Measurements from ENCODE around the gene GSAP. TPM values are rescaled to one million over a fixed set of nuclear protein-coding genes. Genes with fewer than 3 reads are reported as not detected.
"Not testable (repeated sequence)": the region's sequence is repeated elsewhere in the genome, so short reads cannot be mapped to it uniquely, and the experiment has no call there.

GSAP gene
- total RNA-seq, 8 experiments from 2014 or later, result 0.33 to 18.0 (median 1.7) TPM

DNA sequence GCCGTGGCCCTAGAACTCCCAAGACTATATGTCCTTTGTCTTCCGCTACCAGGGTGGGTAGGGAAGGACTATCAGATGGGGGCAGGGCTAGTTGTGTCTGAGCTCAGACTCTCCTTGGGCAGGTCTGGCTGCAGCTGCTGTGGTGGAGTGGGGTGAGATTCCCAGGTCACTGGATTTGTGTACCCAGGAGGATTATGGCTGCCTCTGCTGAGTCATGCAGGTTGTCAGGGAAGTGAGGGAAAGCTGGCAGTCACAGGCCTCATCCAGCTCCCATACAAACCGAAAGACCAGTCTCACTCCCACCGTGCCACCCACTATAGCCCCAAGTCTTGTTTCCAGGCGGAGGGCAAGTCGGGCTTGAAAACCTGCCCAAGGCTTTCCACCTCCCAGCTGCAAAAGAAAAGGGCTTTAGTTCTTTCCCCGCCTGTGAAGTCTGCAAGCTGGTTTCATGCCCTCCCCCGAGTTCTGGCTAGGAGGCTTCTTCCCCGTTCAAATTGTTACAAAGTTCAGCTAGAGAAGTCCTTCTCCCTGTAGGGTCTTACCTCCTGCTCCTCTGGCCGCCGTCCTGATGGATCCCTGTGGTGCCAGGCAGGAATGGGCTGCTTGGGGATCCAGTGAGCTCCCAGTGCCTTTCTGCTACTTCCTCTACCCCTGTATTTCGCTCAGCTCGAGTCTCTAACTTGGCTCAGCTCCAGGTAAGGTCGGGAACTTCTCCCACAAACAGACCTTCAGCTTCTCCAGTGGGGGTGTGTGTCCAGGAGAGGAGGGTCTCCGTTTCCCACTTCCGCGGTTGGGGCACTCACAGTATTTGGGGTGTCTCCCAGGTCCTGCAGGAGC, 109.7 kb downstream of the GSAP start:
- Histone ChIP-seq H3K27ac (no peak overlapping the region), H3K4me3 (no peak overlapping the region), H3K4me1 (replicated peaks in 1 of 2) (no peaks in the 10 kb centered on the region)
- in situ Hi-C loops (cut with MboI; ENCODE audit: low pct_unique_long_range_greater_than_20kb in 2 of 9, low sequenced_read_pairs in 9 of 9, unreplicated experiment in 9 of 9), result no loop called here
- no peak for ATAC-seq (replicated peaks in 6 of 8)
- 78 to 100% (median 87%) methylated on average over 1 to 12 of the region's 17 CpGs; no CpG with 5 or more reads in 1 of the 10 experiments for whole genome bisulfite sequencing, 10 experiments

DNA sequence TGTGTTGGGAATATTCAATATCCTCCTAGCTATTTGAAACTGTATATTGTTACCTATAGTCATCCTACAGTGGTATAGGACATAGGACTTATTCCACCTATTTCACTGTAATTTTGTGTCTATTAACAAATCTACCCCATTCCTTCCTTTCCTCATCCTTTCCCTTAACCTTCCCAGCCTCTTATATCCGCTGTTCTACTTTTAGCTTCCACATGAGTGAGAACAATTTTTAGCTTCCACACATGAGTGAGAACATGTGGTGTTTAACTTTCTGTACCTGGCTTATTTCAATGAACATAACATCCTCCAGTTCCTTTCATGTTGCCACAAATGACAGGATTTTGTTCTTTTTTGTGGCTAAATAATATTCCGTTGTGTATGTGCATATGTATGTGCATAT, 120.6 kb downstream of the GSAP start:
- 67 to 100% (median 94%) methylated on average over 1 to 2 of the region's 2 CpGs; no CpG with 5 or more reads in 1 of the 10 experiments for WGBS, 10 experiments
- no peak for ATAC-seq (replicated peaks in 6 of 8)
- H3K27ac ChIP-seq, result no peak overlapping the region
- H3K4me1 ChIP-seq (replicated peaks in 1 of 2), result no peaks in the 10 kb centered on the region
- no peak overlapping the region for H3K4me3 ChIP-seq
- in situ Hi-C loops (cut with MboI; ENCODE audit: low pct_unique_long_range_greater_than_20kb in 2 of 9, low sequenced_read_pairs in 9 of 9, unreplicated experiment in 9 of 9), result no loop called here

GRCh38 chr7:77293046-77293445, 123.1 kb downstream of the GSAP start:
- 60 to 93% (median 82%) methylated on average over 1 to 4 of the region's 4 CpGs; no CpG with 5 or more reads in 2 of the 10 experiments for WGBS, 10 experiments
- Histone ChIP-seq H3K27ac (no peak overlapping the region), H3K4me1 (replicated peaks in 1 of 2) (no peaks in the 10 kb centered on the region), H3K4me3 (no peak overlapping the region)
- in situ Hi-C loops (cut with MboI; ENCODE audit: low pct_unique_long_range_greater_than_20kb in 2 of 9, low sequenced_read_pairs in 9 of 9, unreplicated experiment in 9 of 9), result no loop called here
- no peak for ATAC-seq (replicated peaks in 6 of 8)

DNA sequence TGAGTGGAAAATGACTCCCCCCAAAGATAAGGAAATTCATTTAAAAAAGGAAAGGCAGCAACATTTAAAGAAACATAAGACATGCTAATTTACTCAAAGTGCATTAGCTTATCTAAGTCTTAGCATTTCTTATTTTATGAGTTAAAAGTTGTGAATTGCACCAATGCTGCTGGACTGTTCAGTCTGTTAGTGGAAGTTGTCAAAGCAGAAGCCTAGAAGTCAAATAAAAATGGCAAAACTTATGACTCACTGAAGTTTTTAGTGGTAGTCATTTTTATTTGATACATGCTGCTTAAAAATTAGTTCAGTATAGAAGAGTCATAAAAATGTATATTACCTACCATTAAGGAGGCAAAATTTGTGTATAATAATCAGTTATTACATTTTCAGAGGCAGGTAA, 125.7 kb downstream of the GSAP start:
- ATAC-seq (replicated peaks in 6 of 8), result no peak
- Histone ChIP-seq H3K4me3 (no peak overlapping the region), H3K27ac (no peak overlapping the region), H3K4me1 (replicated peaks in 1 of 2) (no peaks in the 10 kb centered on the region)
- in situ Hi-C loops (cut with MboI; ENCODE audit: low pct_unique_long_range_greater_than_20kb in 2 of 9, low sequenced_read_pairs in 9 of 9, unreplicated experiment in 9 of 9), result no loop called here

DNA sequence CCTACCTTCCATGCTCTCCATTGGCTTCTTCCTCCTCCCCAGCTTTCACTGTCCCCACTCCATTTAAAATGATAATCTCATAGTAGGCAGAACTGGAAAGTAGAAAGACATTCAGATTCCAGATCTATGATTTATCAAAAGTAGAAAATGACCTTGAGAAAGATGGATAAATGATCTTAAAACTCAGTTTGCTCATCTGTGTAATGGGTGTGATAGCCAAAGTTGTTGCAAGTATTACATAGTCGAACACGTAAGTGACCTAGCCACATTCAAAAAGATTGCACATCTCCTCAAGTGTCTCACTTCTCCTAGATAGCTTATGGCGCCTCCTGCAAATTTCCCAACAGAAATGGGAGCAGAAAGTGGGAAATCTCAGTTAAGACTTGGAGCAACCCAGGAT, 126.8 kb downstream of the GSAP start:
- no peak for ATAC-seq (replicated peaks in 6 of 8)
- Histone ChIP-seq H3K4me1 (replicated peaks in 1 of 2) (peaks cover 0 to 2% of the 10 kb centered on the region in 2 donors), H3K4me3 (no peak overlapping the region), H3K27ac (no peak overlapping the region)
- 60 to 100% (median 100%) methylated on average over 1 to 3 of the region's 3 CpGs; no CpG with 5 or more reads in 3 of the 10 experiments for WGBS, 10 experiments
- in situ Hi-C loops (cut with MboI; ENCODE audit: low pct_unique_long_range_greater_than_20kb in 2 of 9, low sequenced_read_pairs in 9 of 9, unreplicated experiment in 9 of 9), result no loop called here

- ATAC-seq (replicated peaks in 6 of 8), result no peak
- 33 to 100% (median 80%) methylated on average over 1 to 6 of the region's 7 CpGs; no CpG with 5 or more reads in 1 of the 10 experiments for WGBS, 10 experiments
- Histone ChIP-seq H3K4me1 (replicated peaks in 1 of 2) (peaks cover 0 to 6% of the 10 kb centered on the region in 2 donors), H3K4me3 (no peak overlapping the region), H3K27ac (no peak overlapping the region)
- in situ Hi-C loops (cut with MboI; ENCODE audit: low pct_unique_long_range_greater_than_20kb in 2 of 9, low sequenced_read_pairs in 9 of 9, unreplicated experiment in 9 of 9), result no loop called here
Observed at GRCh38 chr7:77288676-77289320, 127.4 kb downstream of the GSAP start.

GRCh38 chr7:77284616-77285015, 131.5 kb downstream of the GSAP start:
- WGBS, 10 experiments, result 27 to 100% (median 76%) methylated on average over 1 to 2 of the region's 2 CpGs; no CpG with 5 or more reads in 1 of the 10 experiments
- no peak overlapping the region for H3K27ac ChIP-seq

GRCh38 chr7:77284005-77284404, 132.1 kb downstream of the GSAP start:
- H3K27ac ChIP-seq, result no peak overlapping the region
- 0 to 100% (median 92%) methylated on average over 1 to 2 of the region's 4 CpGs; no CpG with 5 or more reads in 5 of the 10 experiments for WGBS, 10 experiments
- no peak for ATAC-seq (replicated peaks in 6 of 8)
- peaks cover 0 to 6% of the 10 kb centered on the region in 2 donors for H3K4me1 ChIP-seq (replicated peaks in 1 of 2)
- in situ Hi-C loops (cut with MboI; ENCODE audit: low pct_unique_long_range_greater_than_20kb in 2 of 9, low sequenced_read_pairs in 9 of 9, unreplicated experiment in 9 of 9), result no loop called here
- no peak overlapping the region for H3K4me3 ChIP-seq

More at GRCh38 chr7:77284616-77285015, 131.5 kb downstream of the GSAP start:
- no peak overlapping the region for H3K4me3 ChIP-seq
- H3K4me1 ChIP-seq (replicated peaks in 1 of 2), result peaks cover 0 to 6% of the 10 kb centered on the region in 2 donors
- in situ Hi-C loops (cut with MboI; ENCODE audit: low pct_unique_long_range_greater_than_20kb in 2 of 9, low sequenced_read_pairs in 9 of 9, unreplicated experiment in 9 of 9), result no loop called here
- peak in 1 of 8 experiments; percentile 56 for ATAC-seq (replicated peaks in 6 of 8)

GRCh38 chr7:77282897-77283296, 133.3 kb downstream of the GSAP start:
- 0 to 100% (median 63%) methylated on average over 1 of the region's 1 CpG; no CpG with 5 or more reads in 2 of the 10 experiments for WGBS, 10 experiments
- Histone ChIP-seq H3K4me3 (no peak overlapping the region), H3K27ac (no peak overlapping the region), H3K4me1 (replicated peaks in 1 of 2) (peaks cover 0 to 6% of the 10 kb centered on the region in 2 donors)
- ATAC-seq (replicated peaks in 6 of 8), result no peak
- in situ Hi-C loops (cut with MboI; ENCODE audit: low pct_unique_long_range_greater_than_20kb in 2 of 9, low sequenced_read_pairs in 9 of 9, unreplicated experiment in 9 of 9), result no loop called here

DNA sequence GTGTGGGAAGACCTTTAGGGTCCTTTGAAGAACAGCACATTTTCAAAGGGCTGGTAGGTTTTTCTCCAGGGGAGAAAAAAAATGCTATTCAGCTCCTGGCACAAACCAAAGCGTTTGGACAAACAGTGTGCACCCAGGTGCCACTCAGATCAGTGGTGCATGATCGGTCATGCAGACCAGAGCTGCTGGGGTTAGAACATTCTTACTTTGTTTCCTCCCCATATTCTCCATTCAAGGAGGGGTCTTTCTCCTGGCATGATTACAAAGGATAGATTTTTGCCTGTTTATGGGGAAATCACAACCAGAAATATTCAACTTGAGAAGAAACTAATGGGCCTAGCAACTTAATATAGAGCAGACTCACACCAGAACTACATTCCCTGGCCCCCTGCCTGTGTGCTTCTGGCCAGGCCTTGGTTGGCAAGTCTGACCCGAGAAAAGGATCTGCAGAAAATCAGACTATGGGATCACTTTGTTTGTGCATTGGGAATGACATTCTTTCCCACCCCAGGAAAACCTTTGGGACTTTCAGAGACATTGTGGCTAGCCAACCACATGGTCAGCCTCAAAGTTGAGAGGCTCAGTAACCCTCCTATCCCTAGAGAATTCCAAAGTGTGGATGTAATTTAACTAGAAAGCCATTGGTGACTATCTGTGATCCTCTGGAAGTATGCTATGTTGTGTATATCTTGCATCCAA, 134.2 kb downstream of the GSAP start:
- no peak overlapping the region for H3K27ac ChIP-seq
- peaks cover 0 to 6% of the 10 kb centered on the region in 2 donors for H3K4me1 ChIP-seq (replicated peaks in 1 of 2)
- H3K4me3 ChIP-seq, result no peak overlapping the region
- no peak for ATAC-seq (replicated peaks in 6 of 8)
- WGBS, 10 experiments, result 13 to 100% (median 87%) methylated on average over 1 to 3 of the region's 3 CpGs; no CpG with 5 or more reads in 2 of the 10 experiments
- in situ Hi-C loops (cut with MboI; ENCODE audit: low pct_unique_long_range_greater_than_20kb in 2 of 9, low sequenced_read_pairs in 9 of 9, unreplicated experiment in 9 of 9), result no loop called here

- ATAC-seq (replicated peaks in 6 of 8), result no peak
- Histone ChIP-seq H3K27ac (no peak overlapping the region), H3K4me1 (replicated peaks in 1 of 2) (no peaks in the 10 kb centered on the region), H3K4me3 (no peak overlapping the region)
- WGBS, 10 experiments, result 20 to 71% (median 47%) methylated on average over 1 to 4 of the region's 4 CpGs; no CpG with 5 or more reads in 2 of the 10 experiments
- in situ Hi-C loops (cut with MboI; ENCODE audit: low pct_unique_long_range_greater_than_20kb in 2 of 9, low sequenced_read_pairs in 9 of 9, unreplicated experiment in 9 of 9), result no loop called here
Observed at GRCh38 chr7:77276120-77276519, 140.0 kb downstream of the GSAP start.

GRCh38 chr7:77275663-77276062, 140.5 kb downstream of the GSAP start:
- H3K27ac ChIP-seq; in situ Hi-C loops (cut with MboI; ENCODE audit: low pct_unique_long_range_greater_than_20kb in 2 of 9, low sequenced_read_pairs in 9 of 9, unreplicated experiment in 9 of 9); ATAC-seq (replicated peaks in 6 of 8); H3K4me3 ChIP-seq; H3K4me1 ChIP-seq (replicated peaks in 1 of 2): not testable (repeated sequence)
- WGBS, 10 experiments, result 20 to 100% (median 90%) methylated on average over 1 to 2 of the region's 2 CpGs; no CpG with 5 or more reads in 3 of the 10 experiments

DNA sequence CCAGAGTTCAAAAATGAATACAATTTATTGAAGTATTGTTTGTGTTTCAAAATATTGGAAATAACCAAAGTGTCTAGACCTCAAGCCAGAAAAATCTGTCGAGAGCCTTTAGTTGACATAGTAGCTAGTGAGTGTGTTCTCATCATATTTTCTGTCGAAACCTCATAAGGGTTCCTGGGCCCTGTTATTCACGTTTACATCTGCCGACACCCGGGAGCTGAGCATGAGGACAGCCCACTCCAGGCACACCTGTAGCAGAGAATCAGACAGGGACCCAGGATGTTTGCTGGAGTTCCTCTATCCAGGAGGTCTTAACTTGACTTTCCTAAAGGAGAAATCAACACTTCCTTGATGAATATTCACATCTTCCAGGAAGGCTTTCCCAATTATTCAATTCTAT, 144.4 kb downstream of the GSAP start:
- Histone ChIP-seq H3K4me3 (no peak overlapping the region), H3K4me1 (replicated peaks in 1 of 2) (no peaks in the 10 kb centered on the region), H3K27ac (no peak overlapping the region)
- no peak for ATAC-seq (replicated peaks in 6 of 8)
- in situ Hi-C loops (cut with MboI; ENCODE audit: low pct_unique_long_range_greater_than_20kb in 2 of 9, low sequenced_read_pairs in 9 of 9, unreplicated experiment in 9 of 9), result no loop called here
- 60 to 100% (median 88%) methylated on average over 1 to 5 of the region's 5 CpGs; no CpG with 5 or more reads in 2 of the 10 experiments for WGBS, 10 experiments

Measured in motor neuron (in vitro differentiated cells).